Measurements from ENCODE around the gene PDE2A. TPM values are rescaled to one million over a fixed set of nuclear protein-coding genes. Genes with fewer than 3 reads are reported as not detected.

Gene PDE2A
- total and polyA plus RNA-seq, 2 donors (not counting 3 experiments of a cell fraction or from before 2014, with no cell fraction given): 14.8 to 16.8 TPM

DNA sequence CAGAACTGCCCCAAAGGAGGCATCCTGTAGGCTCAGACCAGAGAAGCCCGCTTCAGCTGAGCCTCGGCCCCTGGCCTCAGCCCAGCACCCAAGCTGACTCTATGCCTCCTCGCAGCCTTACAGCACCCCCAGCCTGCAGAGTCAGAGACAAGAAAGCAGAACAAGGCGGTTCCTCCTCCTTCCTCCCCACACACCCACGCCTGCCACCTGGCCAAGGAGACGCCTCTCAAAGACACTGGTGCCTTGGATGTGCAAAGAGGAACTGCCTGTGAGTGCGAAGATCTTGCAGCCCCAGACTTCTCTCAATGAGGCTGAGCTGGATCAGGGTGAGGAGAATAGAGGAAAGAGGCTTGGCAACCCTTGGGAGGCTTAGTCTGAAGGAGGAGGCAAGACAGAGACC lies 60.2 kb downstream of the PDE2A start:
- no peak overlapping the region for H3K27ac ChIP-seq (ENCODE audit: insufficient read depth, low read depth, low read length)
- no peaks in the 10 kb centered on the region for H3K4me1 ChIP-seq (ENCODE audit: control insufficient read depth, extremely low read depth, insufficient read depth, low read length)
- DNase-seq (ENCODE audit: low read depth, low spot score) (no peak), FAIRE-seq (no peak)
- no peaks in the 10 kb centered on the region for H3K79me2 ChIP-seq (ENCODE audit: control insufficient read depth, insufficient read depth, low read length)
- no peaks in the 10 kb centered on the region for H3K36me3 ChIP-seq (ENCODE audit: control insufficient read depth in 2 of 2, extremely low read depth in 1 of 2, insufficient read depth in 2 of 2, low read length in 2 of 2)
- no TSS peak for BruUV-seq (replicated peaks)
- intact Hi-C loops (cut with micrococcal nuclease): no loop called here
- H4K20me1 ChIP-seq (replicated peaks; ENCODE audit: control insufficient read depth, extremely low read depth, insufficient read depth, low read length): no peaks in the 10 kb centered on the region
- H3K9me3 ChIP-seq (replicated peaks; ENCODE audit: control insufficient read depth, insufficient read depth, low read length): no peaks in the 10 kb centered on the region
- no peaks in the 10 kb centered on the region for H3K27me3 ChIP-seq (ENCODE audit: control insufficient read depth in 2 of 2, insufficient read depth in 2 of 2, low read length in 2 of 2)
- H3K4me2 ChIP-seq (ENCODE audit: insufficient read depth, low read length): no peak overlapping the region
- no peaks in the 10 kb centered on the region for H3K9me1 ChIP-seq (replicated peaks; ENCODE audit: control insufficient read depth, extremely low read depth, insufficient read depth, low read length)
- ChIA-PET POLR2A (no interaction called here), CTCF (no interaction called here)
- H3K4me3 ChIP-seq (replicated peaks in 1 of 3; ENCODE audit: insufficient read depth in 1 of 3, low read depth in 1 of 3, low read length in 3 of 3): no peak overlapping the region
- H2AFZ ChIP-seq (ENCODE audit: low read depth, low read length): no peak overlapping the region
- TF ChIP-seq JUN (IDR thresholded peaks at IDR 0.05; ENCODE audit: borderline replicate concordance, insufficient read depth, insufficient read length, low read depth) (no peak), FOS (IDR thresholded peaks at IDR 0.05; ENCODE audit: borderline replicate concordance, insufficient read depth, low read length) (no peak), MYC (IDR thresholded peaks at IDR 0.05; ENCODE audit: low read depth, low read length) (no peak), EZH2 (IDR thresholded peaks at IDR 0.05; ENCODE audit: borderline replicate concordance, low read depth, low read length, severe bottlenecking) (no peak), POLR2AphosphoS5 (IDR thresholded peaks at IDR 0.05; ENCODE audit: insufficient read depth, low read depth, low read length) (no peak), POLR2A (IDR thresholded peaks at IDR 0.05; ENCODE audit: low read depth, low read length) (no peak), GATA2 (IDR thresholded peaks at IDR 0.05; ENCODE audit: insufficient read depth, insufficient read length, low read depth, low read length) (no peak)
- TF ChIP-seq, protein P1, sequence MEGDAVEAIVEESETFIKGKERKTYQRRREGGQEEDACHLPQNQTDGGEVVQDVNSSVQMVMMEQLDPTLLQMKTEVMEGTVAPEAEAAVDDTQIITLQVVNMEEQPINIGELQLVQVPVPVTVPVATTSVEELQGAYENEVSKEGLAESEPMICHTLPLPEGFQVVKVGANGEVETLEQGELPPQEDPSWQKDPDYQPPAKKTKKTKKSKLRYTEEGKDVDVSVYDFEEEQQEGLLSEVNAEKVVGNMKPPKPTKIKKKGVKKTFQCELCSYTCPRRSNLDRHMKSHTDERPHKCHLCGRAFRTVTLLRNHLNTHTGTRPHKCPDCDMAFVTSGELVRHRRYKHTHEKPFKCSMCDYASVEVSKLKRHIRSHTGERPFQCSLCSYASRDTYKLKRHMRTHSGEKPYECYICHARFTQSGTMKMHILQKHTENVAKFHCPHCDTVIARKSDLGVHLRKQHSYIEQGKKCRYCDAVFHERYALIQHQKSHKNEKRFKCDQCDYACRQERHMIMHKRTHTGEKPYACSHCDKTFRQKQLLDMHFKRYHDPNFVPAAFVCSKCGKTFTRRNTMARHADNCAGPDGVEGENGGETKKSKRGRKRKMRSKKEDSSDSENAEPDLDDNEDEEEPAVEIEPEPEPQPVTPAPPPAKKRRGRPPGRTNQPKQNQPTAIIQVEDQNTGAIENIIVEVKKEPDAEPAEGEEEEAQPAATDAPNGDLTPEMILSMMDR (IDR thresholded peaks at IDR 0.05; ENCODE audit: extremely low read depth in 1 of 2, insufficient read depth in 1 of 2, low read depth in 1 of 2, low read length in 2 of 2): no peak
- TF ChIP-seq, protein P2, sequence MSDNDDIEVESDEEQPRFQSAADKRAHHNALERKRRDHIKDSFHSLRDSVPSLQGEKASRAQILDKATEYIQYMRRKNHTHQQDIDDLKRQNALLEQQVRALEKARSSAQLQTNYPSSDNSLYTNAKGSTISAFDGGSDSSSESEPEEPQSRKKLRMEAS (IDR thresholded peaks at IDR 0.05; ENCODE audit: insufficient read depth, insufficient read length): no peak
- dilution Hi-C loops (cut with MboI; ENCODE audit: extremely low pct_ligation_motif_present, low sequenced_read_pairs): no loop called here
- H3K9ac ChIP-seq (replicated peaks; ENCODE audit: extremely low read depth, insufficient read depth, low read length): no peak overlapping the region

All from endothelial cell of umbilical vein (primary cell).